Stimulated activated CD8-positive, alpha-beta memory T cell treated with anti-CD3 and anti-CD28 coated beads, Interleukin-12 subunit alpha, Interleukin-12 subunit beta, amount 100 ng/mL, for 24 hours (primary cell): ENCODE results near the gene MIOS.
"Not testable (repeated sequence)": the region's sequence is repeated elsewhere in the genome, so short reads cannot be mapped to it uniquely, and the experiment has no call there.

Experiments used
- DNase-seq: peaks from one replicate; pipeline ENCODE4 v3.0.0-alpha.2; 2020; ENCODE audit errors: extremely low read depth

The MIOS gene

DNA sequence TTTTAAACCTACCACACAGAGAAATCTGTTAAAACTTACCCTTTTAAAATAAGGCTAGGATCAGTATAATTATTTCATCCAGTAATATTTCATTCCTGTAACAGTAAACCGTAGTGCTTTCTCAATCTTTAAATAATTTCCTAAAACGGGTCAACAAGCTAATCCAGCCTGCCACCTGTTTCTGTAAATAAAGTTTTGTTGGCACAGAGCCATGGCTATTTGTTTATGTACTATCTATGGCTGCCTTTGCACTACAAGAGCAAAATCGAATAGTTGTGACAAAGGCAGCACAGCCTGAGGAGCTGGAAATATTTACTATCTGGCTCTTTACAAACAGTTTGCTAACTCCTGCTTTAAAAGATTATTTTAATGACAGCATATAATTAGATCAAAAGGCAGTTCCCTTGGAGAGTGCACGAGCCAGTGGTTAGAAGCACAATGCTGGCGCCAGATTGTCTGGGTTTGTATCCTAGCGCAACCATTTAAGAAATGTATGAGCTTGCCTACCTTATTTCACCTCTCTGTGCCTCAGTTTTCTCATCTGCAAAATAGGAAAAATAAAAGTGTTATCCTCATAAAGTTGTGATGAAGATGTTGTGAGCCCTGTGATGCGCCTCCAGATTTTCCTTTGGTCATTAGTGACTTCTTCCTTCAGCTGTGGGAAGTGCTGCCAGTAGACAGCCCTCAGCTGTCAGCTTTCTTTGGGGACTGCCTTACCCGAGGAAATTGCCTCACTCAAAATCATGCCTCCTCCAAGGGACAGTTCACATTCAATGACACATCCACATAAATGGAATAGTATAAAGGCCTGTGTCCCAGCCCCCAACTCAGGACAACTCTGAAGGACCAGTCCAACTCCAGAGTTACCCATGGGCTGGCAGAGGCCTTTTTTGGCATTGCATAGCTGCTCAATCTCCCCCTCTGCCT, 11.8 kb upstream of the MIOS start:
- DNase-seq: no peak

GRCh38 chr7:7556852-7557251, 9.8 kb upstream of the MIOS start:
- no peak for DNase-seq

- no peak for DNase-seq
Measured at GRCh38 chr7:7557252-7557651, 9.4 kb upstream of the MIOS start.

GRCh38 chr7:7561591-7561990, 5.1 kb upstream of the MIOS start:
- DNase-seq: not testable (repeated sequence)

DNA sequence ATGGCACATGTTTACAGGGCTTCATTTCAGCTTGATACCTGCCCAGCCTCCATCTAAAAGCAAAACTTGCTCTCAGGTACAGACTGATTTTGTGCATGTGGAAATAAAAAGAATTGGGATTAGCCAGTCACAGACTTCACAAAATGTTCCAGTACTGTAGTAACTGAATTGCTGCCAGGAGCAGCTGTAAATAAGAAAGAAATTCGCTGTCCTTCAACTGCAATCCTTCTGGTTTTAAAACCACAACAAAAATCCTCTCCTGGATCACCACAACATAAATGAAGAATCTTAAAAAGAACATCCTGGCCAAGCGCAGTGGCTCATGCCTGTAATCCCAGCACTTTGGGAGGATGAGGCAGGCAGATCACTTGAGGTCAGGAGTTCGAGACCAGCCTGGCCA, 3.9 kb upstream of the MIOS start:
- no peak for DNase-seq

DNA sequence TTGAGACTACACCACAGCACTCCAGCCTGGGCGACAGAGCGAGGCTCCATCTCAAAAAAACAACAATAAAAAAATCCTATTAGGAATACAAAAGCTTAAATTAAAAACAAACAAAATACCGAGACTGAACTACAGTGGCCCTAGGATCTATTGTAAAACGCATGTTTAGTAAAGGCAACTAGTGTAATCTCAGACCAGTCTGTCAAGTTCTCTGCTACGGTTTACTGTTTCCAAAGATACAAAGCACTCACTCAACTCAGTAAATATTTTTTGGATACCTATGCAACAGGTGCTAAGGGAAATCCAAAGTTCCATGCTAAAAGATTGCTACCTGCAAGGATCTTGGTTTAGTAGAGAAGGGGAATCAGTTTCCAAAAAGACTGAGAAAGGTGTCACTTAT, 3.4 kb upstream of the MIOS start:
- no peak for DNase-seq

DNA sequence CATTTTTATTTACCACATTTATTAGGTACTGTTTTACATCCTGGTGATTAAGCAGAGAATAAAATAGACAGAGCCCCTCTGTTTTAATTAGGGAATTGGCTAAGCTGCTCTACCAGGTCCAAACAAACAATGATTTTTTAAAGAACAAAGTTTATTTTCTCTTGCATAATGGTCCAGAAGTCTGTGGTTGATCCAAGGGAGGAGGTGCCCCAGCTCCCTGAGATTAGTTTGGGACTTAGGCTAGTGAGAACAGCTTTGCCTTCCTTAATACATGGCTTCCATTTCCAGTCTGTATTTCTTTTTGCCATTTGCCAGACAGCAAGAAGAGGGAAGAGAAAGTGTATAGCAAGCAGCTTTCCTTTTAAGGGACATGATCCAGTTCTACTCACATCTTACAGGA, 2.9 kb upstream of the MIOS start:
- no peak for DNase-seq

DNA sequence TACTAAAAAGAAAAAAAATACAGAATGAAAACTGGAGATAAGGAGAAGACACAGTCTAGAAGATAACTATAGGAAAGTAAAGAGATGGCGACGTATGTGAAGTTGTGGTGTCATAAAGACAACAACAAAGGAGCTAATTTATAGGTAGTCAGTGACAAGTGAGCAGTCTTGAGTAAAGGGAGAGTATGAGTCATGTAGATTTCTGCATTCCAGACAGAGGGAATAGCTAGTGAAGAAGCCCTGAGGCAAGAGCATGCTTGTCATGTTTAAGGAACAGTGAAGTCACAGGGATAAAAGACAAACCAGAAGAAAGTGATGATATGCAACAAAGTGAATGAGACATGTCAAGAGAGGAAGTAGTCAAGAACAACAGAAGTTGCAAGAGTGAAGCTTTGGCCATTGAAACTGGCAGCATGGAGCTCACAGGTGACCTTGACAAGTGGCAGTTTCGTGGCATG, 2.3 kb upstream of the MIOS start:
- no peak for DNase-seq

GRCh38 chr7:7565018-7565680, 1.5 kb upstream of the MIOS start:
- DNase-seq: no peak

- no peak for DNase-seq
Measured at GRCh38 chr7:7565746-7566650, 686 bp upstream of the MIOS start.

DNA sequence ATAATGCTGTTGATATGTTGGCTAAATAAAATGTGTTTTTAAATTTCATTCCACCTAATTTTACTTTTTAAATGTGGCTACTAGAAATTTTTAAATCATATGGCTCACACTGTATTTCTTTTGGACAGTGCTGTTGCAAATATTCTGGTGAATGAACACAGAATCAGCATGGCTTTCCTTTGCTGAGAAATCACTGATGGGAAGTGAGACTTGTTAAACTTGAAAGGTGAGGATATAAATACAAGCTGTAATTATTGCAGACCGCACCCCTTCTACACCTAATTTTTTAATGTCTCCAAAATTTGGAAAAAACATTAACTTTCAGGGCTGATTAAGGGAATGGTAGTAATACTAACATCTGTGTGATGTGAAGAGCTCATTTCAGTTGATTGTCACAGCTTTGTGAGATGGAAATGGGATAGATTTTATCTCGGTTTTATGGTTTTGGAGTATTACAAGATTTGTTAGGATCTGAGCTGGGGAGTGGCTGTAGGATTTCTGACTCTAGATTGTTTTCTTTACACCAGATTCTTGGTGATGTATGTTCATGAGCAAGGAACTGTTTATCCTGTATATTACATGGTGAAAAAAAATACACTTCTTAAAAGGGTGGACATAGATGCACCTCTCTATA, 1.3 kb downstream of the MIOS start:
- no peak for DNase-seq

DNA sequence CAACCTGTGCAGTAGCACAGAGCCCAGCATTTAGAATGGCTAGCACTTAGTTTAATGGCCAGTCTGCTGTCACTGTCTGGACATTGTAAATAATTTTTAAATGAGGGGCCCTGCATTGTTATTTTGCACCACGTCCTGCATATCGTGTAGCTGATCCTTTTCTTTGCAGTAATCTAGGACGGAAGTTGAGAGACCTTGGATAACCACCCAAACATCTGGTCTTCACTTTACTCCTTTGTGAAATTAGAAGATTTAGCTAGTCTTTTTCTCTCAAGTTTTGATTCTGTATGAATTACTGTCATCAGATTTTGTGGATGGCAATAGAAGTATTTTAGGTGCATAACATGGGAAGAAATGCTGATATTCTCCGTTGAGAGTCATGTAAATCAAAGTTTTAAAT, 1.9 kb downstream of the MIOS start:
- no peak for DNase-seq

DNA sequence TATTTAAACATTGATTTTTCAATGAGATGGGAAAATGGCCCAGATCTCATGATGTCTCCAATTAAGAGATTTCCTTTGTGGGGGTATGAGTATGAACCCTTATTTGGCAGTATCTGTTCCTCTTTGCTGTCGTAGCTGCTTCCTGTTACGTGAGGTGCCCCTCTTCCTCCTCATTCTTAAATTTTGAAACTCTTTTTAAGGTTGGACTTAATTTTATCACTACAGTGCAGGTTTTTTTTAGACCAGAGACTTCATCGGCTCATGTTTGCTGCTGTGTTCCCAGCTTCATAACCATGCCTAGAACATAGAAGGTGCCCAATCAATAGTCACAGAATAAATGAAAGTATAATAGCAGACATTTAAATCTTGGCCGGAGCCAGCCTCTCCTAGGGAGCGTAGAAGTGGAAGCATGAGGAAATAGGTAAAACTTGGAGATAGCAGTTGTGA, 2.4 kb downstream of the MIOS start:
- DNase-seq: no peak

- DNase-seq: no peak
Measured at GRCh38 chr7:7569615-7570014, 2.9 kb downstream of the MIOS start.

DNA sequence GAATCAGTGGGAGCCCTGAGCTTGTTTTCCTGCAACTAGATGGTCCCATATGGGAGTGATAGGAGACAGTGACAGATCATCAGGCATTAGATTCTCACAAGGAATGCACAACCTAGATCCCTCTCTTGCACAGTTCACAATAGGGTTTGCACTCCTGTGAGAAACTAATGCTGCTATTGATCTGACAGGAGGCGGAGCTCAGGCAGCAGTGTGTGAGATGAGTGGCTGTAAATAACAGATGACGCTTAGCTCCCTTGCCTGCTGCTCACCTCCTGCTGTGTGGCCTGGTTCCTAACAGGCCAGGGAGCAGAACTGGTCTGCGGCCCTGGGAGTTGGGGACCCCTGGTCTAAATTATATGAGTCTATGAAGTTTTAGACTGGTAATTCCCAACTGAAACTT, 3.9 kb downstream of the MIOS start:
- no peak for DNase-seq

DNA sequence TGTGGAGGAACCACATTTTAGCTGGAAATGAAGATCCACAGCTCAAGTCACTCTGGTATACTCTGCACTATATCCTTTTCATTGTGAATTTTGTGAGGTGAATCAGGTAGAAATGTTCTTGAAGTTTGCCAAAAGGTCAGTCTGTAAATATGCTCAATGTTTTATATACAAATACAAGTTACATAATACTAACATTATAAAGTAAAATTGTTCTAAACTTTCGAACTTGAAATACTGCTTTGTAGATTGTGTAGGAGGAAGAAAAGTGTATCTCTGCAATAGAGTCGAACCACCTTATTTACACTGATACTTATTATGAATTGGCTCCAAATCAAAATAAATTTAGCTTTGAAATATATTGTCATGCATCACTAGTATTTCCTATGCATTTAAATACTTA, 7.0 kb downstream of the MIOS start:
- no peak for DNase-seq

GRCh38 chr7:7576344-7576743, 9.7 kb downstream of the MIOS start:
- no peak for DNase-seq

DNA sequence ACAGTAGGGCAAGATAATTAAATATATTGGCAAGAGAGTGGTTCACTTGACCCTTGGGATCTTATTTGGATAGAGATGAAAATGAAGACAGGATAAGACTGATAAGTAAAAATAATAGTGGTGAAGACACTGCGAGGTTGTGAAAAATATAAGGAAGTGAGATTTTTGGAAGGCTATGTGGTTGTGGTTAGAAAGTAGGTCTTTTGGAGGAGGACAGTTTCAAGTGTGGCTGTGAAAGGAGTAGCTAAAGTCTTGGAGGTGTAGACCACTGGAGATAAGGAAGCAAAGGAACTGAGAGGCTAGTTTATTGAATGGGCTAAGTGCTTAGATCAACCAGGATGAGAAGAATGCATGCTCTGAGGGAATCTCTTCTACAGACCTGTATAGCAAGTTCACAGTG, 11.2 kb downstream of the MIOS start:
- DNase-seq: no peak

DNA sequence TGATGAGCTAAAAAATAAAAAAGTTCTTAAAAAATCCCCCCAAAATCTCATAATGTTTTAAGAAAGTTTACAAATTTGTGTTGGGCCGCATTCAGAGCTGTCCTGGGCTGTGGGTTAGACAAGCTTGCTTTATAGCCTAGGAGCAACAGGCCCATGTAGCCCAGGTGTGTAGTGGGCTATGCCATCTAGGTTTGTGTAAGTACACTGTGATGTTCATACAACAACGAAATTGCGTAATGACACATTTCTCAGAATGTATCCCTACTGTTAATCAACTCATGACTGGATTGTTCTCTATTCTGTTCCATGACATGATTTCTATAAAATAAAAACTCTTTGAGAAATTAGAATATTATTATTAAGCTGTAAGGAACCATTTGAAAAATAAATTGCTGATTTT, 13.0 kb downstream of the MIOS start:
- no peak for DNase-seq

GRCh38 chr7:7581531-7582179, 15.0 kb downstream of the MIOS start:
- DNase-seq: no peak

DNA sequence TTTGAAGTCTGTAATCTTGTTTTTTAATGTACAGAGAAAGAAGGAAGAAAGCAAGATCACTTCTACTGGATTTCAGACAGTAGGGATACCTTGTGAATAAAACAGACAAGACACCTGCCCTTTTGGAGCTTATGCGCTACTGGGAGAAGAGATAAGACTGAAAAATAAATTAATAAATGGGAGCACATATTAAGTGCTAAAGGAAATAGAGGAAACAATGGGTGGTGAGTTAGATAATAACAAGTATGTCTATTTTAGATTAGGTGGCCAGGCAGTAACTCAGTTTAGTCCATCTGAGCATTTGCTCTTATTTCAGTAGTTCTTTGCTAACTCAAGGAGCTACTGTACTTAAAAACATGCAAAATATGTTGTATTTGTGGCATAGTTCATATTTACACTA, 15.9 kb downstream of the MIOS start:
- DNase-seq: no peak
